PC-3 (cell line): ENCODE results near the gene SLC7A5. TPM values are rescaled to one million over a fixed set of nuclear protein-coding genes. Genes with fewer than 3 reads are reported as not detected.

Experiments used
- ATAC-seq: fragments of 200-7000 bp; cut with Tn5 transposase; 2 replicates; pipeline ENCODE4 v1.9.1; 2020; ENCODE audit warnings: mild to moderate bottlenecking, moderate library complexity
- BruUV-seq: library from RNA; stranded (reverse); fragments of 400-500 nt; replicated peaks from 2 replicates; lab custom pipeline; 2021; lab: Mats Ljungman, UMichigan
- CTCF ChIA-PET: fragments of 300-600 bp; sonication (Branson Sonifier 250); formaldehyde crosslinking; loops from one replicate; lab custom pipeline; 2022; ENCODE audit warnings: antibody characterized with exemption; lab: Charles Lee
- POLR2A ChIA-PET: fragments of 300-600 bp; sonication (Branson Sonifier 250); formaldehyde crosslinking; loops from one replicate; lab custom pipeline; 2022; ENCODE audit warnings: antibody characterized with exemption; ENCODE audit not compliant: unreplicated experiment; lab: Charles Lee
- DNase-seq: peaks from one replicate; pipeline ENCODE4 v3.0.0-alpha.2; 2015
- H2AFZ ChIP-seq: fragments of 300-600 bp; sonication (generic); 2 replicates; pipeline ENCODE4 v1.6.0; 2016; ENCODE audit warnings: antibody characterized with exemption, low read length
- H3F3A ChIP-seq: fragments of 300-600 bp; sonication (generic); one replicate; pipeline ENCODE4 v1.6.0; 2017; ENCODE audit warnings: antibody characterized with exemption, low read length, control low read depth, mild to moderate bottlenecking; ENCODE audit not compliant: unreplicated experiment
- H3K27ac ChIP-seq: fragments of 300-600 bp; sonication (generic); 2 replicates; pipeline ENCODE4 v1.5.1; 2016; ENCODE audit warnings: mild to moderate bottlenecking, low read length
- H3K27me3 ChIP-seq: fragments of 300-600 bp; sonication (generic); 2 replicates; pipeline ENCODE4 v1.6.1; 2016; ENCODE audit warnings: low read length, mixed read lengths
- H3K36me3 ChIP-seq: fragments of 300-600 bp; sonication (generic); 2 replicates; pipeline ENCODE4 v1.6.1; 2016; ENCODE audit warnings: low read depth, mixed run types, low read length, mixed read lengths
- H3K4me1 ChIP-seq: fragments of 300-600 bp; sonication (generic); 2 replicates; pipeline ENCODE4 v1.5.1; 2016; ENCODE audit warnings: low read length; ENCODE audit not compliant: insufficient read depth
- H3K4me2 ChIP-seq: fragments of 300-600 bp; sonication (generic); 2 replicates; pipeline ENCODE4 v1.6.0; 2016; ENCODE audit warnings: low read length
- H3K4me3 ChIP-seq: fragments of 300-600 bp; sonication (generic); 2 replicates; pipeline ENCODE4 v1.5.1; 2016; ENCODE audit warnings: mild to moderate bottlenecking, low read length, mixed read lengths
- H3K79me2 ChIP-seq: fragments of 300-600 bp; sonication (generic); 2 replicates; pipeline ENCODE4 v1.6.1; 2017; ENCODE audit warnings: low read length, mixed read lengths
- H3K9ac ChIP-seq: fragments of 300-600 bp; sonication (generic); 2 replicates; pipeline ENCODE4 v1.6.0; 2016; ENCODE audit warnings: mild to moderate bottlenecking, low read length
- H3K9me2 ChIP-seq: fragments of 300-600 bp; sonication (generic); replicated peaks from 2 replicates; pipeline ENCODE4 v1.6.1; 2016; ENCODE audit warnings: mixed run types, low read length, mixed read lengths
- H3K9me3 ChIP-seq: fragments of 300-600 bp; sonication (generic); 2 replicates; pipeline ENCODE4 v1.6.1; 2016; ENCODE audit warnings: low read length, mixed read lengths
- H4K20me1 ChIP-seq: fragments of 300-600 bp; sonication (generic); 2 replicates; pipeline ENCODE4 v1.6.1; 2016; ENCODE audit warnings: low read length, mixed read lengths
- CTCF ChIP-seq: fragments of 300-600 bp; sonication (generic); conservative IDR thresholded peaks from 2 replicates; pipeline ENCODE4 v1.5.1; 2017; ENCODE audit warnings: antibody characterized with exemption, low read depth, mild to moderate bottlenecking, low read length
- EZH2 ChIP-seq: fragments of 300-600 bp; sonication (generic); IDR thresholded peaks from one replicate; pipeline ENCODE4 v1.6.1; 2017; ENCODE audit warnings: antibody characterized with exemption, mild to moderate bottlenecking, low read length; ENCODE audit not compliant: unreplicated experiment
- EZH2phosphoT487 ChIP-seq: fragments of 300-600 bp; sonication (generic); IDR thresholded peaks from 2 replicates; pipeline ENCODE4 v1.6.1; 2018; ENCODE audit warnings: mild to moderate bottlenecking, antibody characterized with exemption, low read length, borderline replicate concordance
- intact Hi-C: fragments of 100-400 bp; cut with micrococcal nuclease; formaldehyde crosslinking; loops from 2 replicates; pipeline ENCODE4 v1.9.0; 2023
- total RNA-seq: library from RNA; depleted of rRNA; stranded (reverse); fragments of >200 nt; gene quantifications from 2 replicates; pipeline ENCODE4 v1.2.3, GENCODE V29; 2014

Gene SLC7A5
- total RNA-seq, 1 experiment from 2014 or later, result 93.2 TPM

DNA sequence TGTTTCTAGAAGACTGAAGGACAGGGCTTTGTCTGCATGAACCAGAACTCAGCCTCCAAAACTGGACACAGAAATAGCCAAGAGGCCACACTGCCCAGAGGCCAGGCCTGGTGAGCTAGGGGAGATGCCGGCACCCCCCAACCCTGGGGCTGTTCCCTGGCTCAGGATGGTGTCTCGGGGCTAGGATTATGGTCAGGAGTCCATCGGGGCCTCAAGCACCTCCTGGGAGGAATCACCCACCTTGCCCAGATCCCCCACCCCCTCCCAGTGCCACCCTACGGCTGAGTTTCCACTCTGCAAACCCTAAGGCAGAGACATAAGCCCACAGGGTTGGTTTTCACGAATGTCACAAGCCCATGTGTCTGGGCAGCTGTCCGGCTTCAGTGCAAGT lies 37.2 kb downstream of the SLC7A5 start:
- H3K4me1 ChIP-seq, result no peaks in the 10 kb centered on the region
- no peaks in the 10 kb centered on the region for H3K27me3 ChIP-seq
- ChIA-PET CTCF (no interaction called here), POLR2A (no interaction called here)
- BruUV-seq, result no TSS peak
- no peak overlapping the region for H2AFZ ChIP-seq
- no peak for DNase-seq
- no peak for TF ChIP-seq EZH2phosphoT487
- no peak for ATAC-seq
- H3K27ac ChIP-seq, result no peak overlapping the region
- no peaks in the 10 kb centered on the region for H4K20me1 ChIP-seq
- no peaks in the 10 kb centered on the region for H3K79me2 ChIP-seq
- H3K9ac ChIP-seq, result no peak overlapping the region
- H3K4me3 ChIP-seq, result no peak overlapping the region
- peaks cover 21% of the 10 kb centered on the region; the same call in 1 of the 2 replicates for H3K36me3 ChIP-seq
- no peak overlapping the region for H3K4me2 ChIP-seq
- intact Hi-C loops, result no loop called here
- no peaks in the 10 kb centered on the region for H3F3A ChIP-seq
- no peaks in the 10 kb centered on the region for H3K9me2 ChIP-seq
- H3K9me3 ChIP-seq, result no peaks in the 10 kb centered on the region

GRCh38 chr16:87831421-87832136 lies 37.7 kb downstream of the SLC7A5 start:
- BruUV-seq, result no TSS peak
- no peaks in the 10 kb centered on the region for H3K27me3 ChIP-seq
- no peaks in the 10 kb centered on the region for H3K9me2 ChIP-seq
- ATAC-seq (no peak), DNase-seq (no peak)
- H3K36me3 ChIP-seq, result peaks cover 18% of the 10 kb centered on the region; the same call in 1 of the 2 replicates
- H3K9me3 ChIP-seq, result no peaks in the 10 kb centered on the region
- H3K27ac ChIP-seq, result no peak overlapping the region
- intact Hi-C loops, result no loop called here
- no peaks in the 10 kb centered on the region for H3F3A ChIP-seq
- H3K4me2 ChIP-seq, result no peak overlapping the region
- CTCF ChIA-PET, result no interaction called here
- H4K20me1 ChIP-seq, result no peaks in the 10 kb centered on the region
- TF ChIP-seq CTCF, result no peak
- TF ChIP-seq EZH2, result no peak
- no peak for TF ChIP-seq EZH2phosphoT487
- H3K4me1 ChIP-seq, result no peaks in the 10 kb centered on the region
- H3K4me3 ChIP-seq, result no peak overlapping the region
- H3K9ac ChIP-seq, result no peak overlapping the region
- H2AFZ ChIP-seq, result no peak overlapping the region
- H3K79me2 ChIP-seq, result no peaks in the 10 kb centered on the region
- POLR2A ChIA-PET, result no interaction called here

DNA sequence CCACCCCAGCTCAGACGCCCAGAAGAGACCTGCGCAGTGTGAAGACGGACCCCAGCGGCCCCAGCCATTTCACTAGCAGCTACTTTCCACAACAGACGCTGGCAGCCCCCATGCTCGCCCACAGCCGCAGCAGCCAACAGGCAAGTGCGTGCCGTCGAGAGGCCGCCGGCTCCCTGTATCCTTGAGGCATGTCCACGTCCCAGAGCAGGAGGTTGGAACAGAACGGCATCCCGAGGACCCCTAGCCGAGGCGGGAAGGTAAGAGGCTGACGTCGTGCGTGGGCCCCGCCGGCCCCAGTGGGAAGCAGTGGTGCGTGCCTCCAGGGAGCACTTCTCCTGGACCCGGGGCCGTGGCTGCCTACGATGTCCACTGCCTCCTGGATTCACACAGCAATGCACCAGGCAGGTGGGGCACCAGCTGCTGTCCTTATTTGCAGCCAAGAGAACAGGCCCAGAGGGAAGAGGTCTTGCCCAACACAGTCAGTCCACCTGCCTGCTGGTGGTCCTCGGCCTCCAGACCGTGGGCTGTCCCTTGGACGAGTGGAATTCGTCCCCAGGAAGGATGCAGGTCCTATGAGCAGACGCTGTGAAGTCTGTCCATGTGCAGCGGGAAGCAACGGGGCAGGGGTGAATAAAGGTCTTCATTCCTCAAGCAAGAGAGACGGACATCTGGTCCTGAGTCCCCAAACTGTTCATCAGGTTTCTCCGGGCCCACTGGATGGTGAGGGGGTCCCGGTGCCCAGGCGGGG lies 38.5 kb downstream of the SLC7A5 start:
- H3K4me1 ChIP-seq, result no peaks in the 10 kb centered on the region
- H3K36me3 ChIP-seq, result peaks cover 11% of the 10 kb centered on the region; the same call in 1 of the 2 replicates
- BruUV-seq, result no TSS peak
- no peak overlapping the region for H3K9ac ChIP-seq
- no peak overlapping the region for H3K4me3 ChIP-seq
- H3K27ac ChIP-seq, result no peak overlapping the region
- TF ChIP-seq EZH2 (no peak), CTCF (no peak), EZH2phosphoT487 (no peak)
- no peaks in the 10 kb centered on the region for H3K9me3 ChIP-seq
- ATAC-seq, result no peak
- H3K4me2 ChIP-seq, result no peak overlapping the region
- no peaks in the 10 kb centered on the region for H4K20me1 ChIP-seq
- DNase-seq, result no peak
- intact Hi-C loops, result no loop called here
- no peaks in the 10 kb centered on the region for H3F3A ChIP-seq
- no peaks in the 10 kb centered on the region for H3K27me3 ChIP-seq
- H2AFZ ChIP-seq, result no peak overlapping the region
- ChIA-PET CTCF (no interaction called here), POLR2A (no interaction called here)
- no peaks in the 10 kb centered on the region for H3K79me2 ChIP-seq
- no peaks in the 10 kb centered on the region for H3K9me2 ChIP-seq
